GM18517 (cell line): ENCODE data around the gene CMC1.

Source experiments
- ATAC-seq: cut with Tn5 transposase; IDR thresholded peaks from one replicate; pipeline ENCODE4 v1.9.1; 2021; ENCODE audit warnings: mild to moderate bottlenecking, moderate library complexity; ENCODE audit not compliant: unreplicated experiment

CMC1 gene

DNA sequence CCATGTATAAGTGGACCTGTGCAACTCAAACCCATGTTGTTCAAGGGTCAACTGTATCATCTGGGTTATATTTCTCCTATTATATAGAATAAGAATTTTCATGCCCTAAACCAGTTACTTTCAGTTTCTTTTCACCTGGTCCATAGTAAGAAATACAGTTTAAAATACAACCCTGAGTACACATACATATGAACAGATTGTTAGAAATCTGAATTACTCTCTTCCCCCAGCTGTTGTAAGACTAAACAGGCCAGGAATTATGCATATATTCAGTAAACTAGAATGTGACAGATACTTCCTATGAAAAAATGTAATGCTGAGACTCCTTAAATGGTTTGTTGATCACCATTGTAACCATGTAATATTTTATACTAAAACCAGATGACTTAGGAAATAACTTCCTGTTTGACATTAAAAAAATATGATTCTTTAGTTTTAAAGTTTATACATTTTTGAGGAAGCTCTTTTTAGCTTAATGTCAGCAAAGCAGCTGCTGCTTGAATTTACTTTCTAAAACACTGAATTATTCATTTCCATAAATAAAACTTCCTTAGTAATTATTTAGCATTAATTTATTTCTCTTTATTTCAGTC, 54.6 kb downstream of the CMC1 start:
- ATAC-seq, result no peak

DNA sequence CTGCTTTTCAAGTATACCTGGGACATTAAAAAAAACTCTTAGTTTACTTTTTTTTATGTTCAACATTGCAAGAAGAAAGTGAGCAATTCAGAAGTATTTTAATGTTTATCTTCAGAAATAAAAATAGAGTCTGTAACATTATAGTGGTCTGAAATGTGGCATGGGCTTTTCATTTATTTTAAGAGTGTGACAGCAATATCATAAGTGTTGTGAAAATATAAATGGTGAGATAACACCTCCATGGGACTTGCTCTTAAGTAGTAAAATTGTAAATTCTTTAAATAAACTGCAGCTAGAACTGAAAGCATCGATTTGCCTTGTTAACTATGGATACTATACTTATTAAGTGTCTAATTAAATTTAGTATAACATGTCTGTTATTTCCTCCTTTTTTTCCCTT, 58.3 kb downstream of the CMC1 start:
- ATAC-seq, result no peak

DNA sequence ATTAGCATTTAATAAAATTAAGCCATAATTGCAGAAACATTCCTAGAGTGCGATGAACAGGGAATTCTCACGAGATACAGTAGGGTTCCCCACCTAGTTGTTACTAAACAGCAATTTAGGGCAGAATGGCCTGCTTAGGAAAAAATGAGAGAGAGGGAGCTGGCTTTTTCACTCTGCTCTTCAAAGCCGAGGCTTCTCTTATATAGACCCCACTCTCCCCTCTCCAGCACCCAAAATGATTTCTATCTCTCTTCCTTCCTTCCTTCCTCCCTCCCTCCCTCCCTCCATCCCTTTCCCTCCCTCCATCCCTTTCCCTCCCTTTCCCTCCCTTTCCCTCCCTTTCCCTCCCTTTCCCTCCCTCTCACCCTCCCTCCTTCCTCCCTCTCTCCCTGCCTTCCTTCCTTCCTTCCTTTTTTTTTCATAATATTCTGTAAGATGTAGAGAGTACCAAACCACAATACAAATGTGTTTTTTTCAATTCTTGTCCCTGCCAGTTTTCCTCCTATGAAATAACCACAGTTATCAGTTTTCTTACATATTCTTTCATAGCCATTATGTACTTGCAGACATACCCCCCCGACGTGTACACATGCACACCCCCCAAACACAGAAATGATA, 59.0 kb downstream of the CMC1 start:
- no peak for ATAC-seq

DNA sequence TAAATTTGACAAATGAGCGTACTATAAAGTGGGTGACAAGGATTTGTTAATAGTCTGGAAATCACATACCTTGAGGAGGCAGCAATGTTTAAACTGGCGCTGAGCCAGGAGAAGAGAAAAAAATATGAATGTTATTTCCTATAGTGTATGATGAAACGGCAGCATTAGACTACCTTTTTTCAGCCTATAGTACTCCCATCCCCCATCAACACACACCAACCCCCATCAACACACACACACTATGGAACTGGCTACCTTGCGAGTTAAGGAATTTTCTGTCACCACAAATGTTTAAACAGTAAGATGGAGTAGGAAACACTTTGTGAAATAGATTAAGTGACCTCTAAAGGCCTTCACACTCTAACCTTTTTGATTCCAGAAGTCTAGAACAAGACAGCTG, 60.3 kb downstream of the CMC1 start:
- ATAC-seq, result no peak

DNA sequence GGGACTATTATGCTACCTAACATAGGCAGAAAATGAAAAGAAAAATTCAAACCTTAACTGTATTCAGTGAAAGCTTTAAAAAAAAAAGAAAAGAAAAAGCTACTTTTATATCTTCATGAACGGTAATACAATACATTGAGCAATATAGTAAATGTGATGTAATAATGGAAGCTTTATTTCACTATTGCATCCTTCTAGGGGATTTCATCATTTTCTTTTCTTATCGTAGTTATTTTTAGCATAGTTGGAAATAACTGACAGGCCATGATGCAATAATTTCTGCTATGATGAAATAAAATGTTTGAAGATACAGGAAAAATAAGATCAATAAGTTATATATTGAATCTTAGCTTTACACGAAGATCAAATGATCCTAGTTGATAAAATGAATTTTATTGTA, 66.8 kb downstream of the CMC1 start:
- no peak for ATAC-seq

DNA sequence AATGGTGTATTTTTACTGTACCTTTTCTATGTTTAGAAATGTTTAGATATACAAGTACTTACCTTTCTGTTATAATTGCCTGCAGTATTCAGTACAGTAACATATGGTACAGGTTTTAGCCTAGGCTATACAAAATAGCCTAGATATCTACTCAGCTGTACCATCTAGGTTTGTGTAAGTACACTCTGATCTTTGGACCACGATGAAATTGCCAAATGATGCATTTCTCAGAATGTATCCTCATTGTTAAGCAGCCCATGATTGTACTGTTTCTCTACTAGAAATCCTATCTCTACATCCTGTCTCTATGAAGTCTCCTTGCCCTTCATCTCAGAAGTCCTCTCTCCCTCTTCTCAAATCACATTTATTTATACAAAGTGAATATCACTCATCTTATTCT, 74.3 kb downstream of the CMC1 start:
- no peak for ATAC-seq

DNA sequence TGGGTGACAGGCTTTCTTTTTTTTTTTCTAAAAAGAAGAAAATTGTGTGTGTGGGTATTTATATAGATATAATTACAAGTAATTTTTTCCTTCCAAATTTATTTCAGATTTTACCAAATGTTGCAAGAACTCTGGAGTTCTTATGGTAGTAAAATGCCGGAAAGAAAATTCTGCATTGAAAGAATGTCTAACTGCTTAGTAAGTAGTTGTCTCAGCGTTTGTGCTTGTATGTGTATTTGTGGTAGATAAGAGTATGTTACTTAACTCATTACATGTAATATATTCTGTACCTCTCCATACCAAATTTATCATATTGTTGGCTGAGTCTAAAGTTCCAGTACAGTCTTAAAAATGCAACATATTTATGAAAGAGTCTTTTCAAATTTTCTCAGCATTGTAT, 74.8 kb downstream of the CMC1 start:
- ATAC-seq, result no peak

DNA sequence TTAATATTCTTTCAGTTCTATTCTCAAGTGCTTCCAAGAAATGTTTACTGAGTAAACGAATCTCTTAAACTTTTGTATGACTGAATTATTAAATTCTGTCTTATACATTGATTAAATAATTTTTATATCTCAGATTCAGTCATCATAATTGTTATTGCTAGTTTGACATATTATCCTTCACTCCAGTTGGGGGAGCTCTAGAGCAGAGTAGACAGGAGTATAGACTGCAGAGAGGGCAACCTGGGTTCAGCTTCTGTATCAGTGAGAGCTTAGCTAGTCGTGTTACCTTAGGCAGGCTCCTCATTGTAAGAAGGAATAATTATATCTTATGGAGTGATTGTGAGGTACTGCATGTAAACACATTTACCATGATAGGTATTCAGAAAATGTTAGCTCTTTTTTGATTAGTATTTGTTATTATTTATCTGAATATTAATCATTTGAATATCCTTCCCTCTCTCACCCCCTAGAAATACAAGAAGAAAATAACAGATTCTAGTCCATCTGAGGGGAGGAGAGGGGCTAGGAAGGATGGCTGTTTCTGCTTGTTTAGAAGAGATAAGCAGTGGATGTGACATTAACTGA, 76.1 kb downstream of the CMC1 start:
- peak; percentile 88 for ATAC-seq

DNA sequence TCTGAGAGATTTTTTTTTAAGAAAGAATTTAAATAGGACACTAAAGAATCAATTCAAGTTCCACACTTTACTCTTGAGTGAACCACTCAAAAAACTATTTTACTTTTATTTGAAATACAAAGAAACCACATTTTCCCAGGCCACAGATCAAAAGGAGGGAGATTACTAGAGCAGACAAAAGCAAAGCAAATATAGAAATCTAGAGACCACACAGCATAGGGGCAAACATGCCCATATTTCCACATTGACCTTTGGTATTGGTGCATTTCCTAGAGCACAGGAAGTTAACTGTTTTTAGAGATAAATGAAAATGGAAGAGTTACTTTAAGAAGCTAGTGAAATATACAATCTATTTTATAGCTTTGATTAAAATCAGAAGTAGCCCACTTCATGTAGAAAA, 79.6 kb downstream of the CMC1 start:
- no peak for ATAC-seq

DNA sequence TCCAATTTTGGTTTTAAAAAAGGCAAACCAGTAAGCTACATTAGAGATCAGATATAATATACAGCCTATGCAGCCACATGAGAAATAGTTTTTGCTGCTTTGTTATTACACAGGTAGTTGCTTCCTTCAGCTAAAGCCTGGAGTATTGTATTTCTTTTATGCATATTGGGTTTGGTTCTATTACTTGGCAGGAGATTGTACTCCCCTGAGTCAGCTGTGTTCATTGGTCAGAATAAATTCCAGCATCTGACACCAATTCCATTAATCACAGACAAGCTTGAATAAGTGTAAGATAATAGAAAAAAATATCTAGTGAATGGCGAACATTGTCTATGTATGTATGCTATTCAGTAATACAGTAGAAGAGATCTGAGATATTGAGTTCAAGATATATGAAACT, 81.0 kb downstream of the CMC1 start:
- ATAC-seq, result no peak

DNA sequence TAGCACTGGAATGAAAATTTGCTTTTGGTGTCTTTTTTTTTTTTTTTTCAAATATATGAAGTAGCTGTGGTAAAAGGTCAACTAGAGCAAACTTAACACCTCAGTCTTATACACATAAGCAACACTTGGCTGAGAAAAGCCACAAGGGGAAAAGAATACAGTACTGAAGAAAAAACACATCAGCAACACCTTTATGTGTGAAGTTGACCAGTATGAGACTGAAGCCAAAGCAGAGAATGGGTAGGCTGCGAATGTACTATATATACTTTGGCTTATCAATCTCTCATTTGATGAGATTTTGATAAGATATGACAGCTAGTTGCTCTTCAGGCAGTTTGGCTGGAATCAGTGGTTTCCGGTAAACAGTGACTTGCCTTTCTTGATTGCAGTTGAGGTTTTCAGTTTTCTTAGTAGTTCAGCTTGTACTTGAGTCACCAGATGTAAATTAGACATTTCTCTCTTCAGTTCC, 85.1 kb downstream of the CMC1 start:
- peak; percentile 84 for ATAC-seq

DNA sequence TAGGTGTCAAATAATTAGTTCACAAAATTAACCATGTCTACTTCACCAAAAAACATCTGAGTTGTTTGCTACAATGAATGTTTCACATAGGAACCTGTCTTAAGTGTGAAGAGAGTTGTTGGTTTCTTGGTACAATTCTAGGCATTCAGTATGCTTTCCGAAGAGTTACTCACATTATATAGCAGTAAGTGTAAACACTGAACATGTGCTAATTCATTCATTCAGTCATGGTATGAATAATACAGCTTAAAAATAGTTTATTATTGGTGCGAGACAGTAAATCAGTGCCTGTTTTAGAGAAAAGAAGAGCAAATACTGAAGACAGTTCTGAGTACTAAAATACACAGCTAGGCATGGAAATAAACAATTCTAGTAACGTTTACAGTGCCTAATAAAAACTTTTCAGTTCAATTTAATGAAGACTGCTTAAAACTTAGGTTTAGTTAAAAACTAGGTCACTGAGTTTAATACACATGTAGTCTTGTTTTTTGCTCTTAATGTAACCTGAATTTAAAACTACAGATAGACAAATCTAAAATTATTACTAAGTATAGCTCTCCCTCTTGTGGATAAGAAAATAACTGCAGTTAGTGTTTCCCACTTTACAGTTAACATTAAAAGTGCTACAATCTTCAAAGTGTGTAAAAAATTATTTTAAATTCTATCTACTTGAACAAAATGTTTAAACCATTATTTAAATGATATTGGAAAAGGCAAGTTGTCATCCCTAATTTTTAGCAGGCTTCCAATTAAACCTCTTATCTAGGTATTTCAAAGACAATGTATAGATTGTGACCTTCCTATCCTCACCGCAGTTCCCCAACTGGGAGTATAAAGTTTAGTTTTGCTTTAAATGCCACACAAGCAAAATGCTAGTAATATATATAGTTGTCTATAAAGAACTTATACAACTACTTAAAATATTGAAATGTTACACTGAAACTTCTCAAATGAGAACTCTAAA, 87.1 kb downstream of the CMC1 start:
- peak; percentile 39 for ATAC-seq

DNA sequence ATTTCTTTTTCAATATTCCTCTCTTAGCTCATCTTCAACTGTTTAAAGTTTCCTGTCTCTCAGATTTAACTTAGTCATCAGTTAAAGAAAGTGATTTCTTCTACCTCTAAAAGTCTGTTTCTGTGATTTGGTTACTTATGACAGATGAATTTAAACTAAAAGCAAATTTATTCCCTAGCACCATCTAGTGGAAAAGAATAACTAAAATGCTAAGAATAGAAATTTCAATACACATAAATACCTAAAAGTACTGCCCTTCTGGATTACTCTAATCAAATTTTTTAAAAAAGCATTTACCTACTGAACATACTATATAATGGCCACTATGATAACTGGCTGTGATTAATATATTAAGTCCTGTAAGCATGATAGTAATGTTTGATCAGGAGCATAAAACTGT, 93.1 kb downstream of the CMC1 start:
- ATAC-seq, result no peak

DNA sequence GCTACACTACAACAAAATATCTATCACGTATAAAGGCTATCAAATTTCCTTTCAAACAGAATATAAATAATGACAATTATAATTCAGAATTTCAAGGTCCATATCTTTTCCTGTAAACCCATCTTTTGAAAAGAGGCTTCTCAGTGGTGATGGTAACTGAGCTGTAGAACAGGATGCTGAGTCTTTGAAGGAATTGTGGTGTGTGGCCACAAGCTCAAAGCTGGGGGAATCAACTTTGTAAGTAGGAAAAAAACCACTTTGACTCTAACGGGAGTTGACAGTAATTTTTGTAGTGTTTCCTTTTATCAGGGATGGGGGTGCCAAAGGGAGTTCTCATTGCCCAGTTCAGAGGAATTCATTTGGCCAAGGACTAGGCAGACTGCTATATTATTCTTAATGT, 93.8 kb downstream of the CMC1 start:
- no peak for ATAC-seq

DNA sequence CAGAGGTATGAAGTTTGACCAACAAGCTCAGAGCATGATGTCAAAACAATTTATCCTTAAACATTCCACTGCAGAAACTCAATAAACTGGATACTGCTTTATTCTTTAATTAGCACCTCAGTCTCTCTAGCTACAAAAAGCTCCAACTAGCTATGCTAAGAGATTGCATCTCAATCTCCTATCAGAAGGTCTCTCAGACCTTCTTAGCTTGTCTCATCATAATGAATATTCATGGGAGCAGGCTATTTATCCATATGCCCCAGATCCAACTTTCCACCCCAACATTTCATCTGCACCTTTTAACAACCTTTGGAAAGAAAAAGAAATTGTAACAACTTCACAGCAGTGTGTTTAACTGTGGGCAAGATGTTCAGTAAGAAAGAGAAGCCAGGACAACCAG, 95.8 kb downstream of the CMC1 start:
- ATAC-seq, result no peak

DNA sequence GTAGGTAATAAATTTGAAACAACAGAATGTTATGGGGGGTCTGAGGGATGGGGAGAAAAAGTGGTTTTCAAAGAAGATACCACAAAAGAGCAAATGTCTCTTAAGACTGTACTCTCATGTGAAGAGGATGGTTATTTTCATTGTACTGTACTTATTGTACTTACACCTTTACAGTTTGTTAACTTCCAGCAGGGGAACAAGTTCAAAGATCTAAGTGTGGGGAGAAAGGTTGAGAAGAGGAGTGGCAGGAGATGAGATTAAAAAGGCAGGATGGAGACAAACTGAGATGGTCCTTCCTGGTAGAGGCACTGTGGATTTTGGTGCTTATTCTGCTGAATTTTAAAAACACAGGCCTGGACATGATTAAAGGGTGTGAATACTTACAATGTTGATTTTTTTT, 101.7 kb downstream of the CMC1 start:
- ATAC-seq, result no peak

DNA sequence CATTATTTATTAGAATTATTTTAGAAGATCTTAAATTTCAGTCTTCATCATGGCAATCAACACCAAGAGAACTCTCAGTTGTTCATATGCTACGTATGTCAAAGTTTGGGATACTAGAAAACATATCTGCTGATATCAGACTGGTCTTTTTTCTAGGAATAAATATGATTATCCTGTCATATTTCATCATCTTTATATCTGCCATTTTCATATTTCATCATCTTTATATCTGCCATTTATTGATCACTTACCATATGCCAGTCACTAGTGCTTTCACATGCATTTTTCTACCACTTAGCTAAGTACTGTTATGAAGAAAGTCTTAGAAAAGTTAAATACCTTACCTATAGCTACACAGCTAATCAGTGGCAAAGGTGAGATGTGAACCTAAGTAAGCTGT, 104.3 kb downstream of the CMC1 start:
- no peak for ATAC-seq

DNA sequence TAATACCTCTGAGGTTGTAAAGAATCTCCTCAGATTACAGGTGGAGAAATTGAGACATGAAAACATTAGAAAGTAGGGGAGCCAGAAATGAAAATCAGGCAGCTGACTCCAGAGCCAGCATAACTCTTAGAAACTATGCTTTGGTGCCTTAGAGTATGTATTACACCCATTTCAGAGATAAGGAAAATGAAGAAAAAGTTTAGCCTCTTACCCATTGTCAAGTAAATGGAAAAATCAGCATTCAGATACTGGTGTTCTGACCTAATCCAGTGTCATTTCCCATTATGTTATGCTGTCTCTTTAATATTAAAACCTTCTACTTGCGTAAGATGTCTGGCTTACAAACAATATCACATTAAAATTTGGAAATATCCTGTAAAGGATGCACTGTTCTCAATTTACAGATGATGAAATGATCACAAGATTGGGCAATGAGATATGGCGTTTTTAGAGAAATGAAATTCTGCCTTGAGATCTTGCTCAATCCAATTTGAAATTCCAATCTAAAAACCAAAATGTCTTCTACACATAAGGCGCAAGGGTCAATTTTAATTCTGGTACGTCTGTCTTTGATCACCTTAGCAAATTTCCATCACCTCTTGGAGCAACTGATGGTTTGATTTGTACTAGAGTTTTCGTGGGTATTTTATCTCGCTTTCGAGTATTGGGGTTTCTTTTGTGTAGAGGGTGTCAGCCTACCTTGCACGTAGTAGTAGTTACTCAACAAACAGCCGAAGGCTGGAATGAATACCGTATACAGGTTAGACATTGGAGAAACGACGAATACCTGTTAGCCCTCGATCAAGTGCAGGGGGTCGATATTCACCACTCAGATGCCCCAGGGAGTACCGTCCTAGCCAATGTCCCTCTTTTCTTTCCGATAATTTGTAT, 106.2 kb downstream of the CMC1 start:
- ATAC-seq, result no peak

DNA sequence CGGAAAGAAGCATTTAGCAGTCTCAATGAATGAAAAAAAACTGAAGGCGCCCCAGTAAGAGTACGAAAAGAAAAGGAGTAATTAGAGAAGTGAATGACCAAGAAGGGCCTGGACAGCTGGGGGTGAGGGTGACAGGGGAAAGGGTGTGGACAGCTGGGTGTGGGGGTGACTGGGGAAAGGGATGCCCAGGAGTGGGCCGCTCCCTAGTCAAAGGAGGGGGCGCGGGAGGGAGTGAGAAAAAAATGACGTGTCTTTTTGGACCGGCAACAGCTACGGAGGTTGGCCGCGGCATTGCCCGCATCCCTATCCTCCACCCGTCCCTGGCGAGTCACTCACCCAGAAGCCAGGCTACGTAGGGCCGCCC, 106.8 kb downstream of the CMC1 start:
- no peak for ATAC-seq

DNA sequence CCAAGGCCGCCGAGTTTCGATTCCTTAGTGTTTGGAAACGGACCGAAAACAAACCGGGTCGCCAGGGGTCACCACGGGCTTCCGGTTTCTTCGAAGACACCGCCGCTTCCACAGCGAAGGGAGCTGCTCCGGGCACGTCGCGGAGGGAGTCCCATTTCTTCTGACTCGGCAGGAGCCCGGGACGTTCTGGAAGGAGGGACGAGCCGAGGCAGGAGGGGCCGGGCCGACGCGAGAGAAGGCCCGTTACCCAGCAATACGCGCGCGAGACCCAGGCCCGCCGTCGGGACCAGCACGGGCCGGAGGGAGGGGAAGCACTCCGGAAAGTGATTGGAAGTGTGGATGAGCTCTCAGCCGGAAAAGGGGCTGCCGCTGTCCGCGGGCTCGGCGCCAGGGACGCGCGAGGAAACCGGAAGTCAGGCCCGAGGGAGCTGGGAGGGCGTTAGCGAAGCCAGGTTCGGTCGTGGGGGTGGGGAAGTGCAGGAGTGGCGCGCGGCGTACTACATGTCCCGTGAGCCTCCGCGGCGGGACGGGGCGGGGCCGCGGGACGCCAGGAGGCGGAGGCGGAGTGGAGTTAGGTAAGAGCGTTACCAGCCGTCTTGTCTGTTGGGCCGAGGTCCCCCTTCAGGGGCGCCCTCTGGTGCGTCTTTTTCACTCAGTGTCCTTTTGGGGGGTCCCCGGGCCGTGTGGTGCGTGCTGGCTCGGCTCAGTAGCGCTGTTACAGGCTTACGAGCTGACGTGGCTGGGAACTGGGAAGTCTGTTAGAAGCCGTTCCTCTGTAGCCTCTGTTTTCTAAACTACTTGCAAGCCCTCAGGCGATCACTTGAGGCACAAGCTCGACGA, 107.4 kb downstream of the CMC1 start, which contains the start of the genes AZI2 and ZCWPW2:
Gene AZI2, minus strand, starts transcription at position 196 of the 840 bp plus-strand sequence. CDS start 8,207 bp downstream, outside the sequence.
Gene ZCWPW2, plus strand, starts transcription at position 93 of the 840 bp plus-strand sequence. CDS start 64,348 bp downstream, outside the sequence.
- peak; percentile 81 for ATAC-seq
